ENCODE measurements around the gene UNKL.

UNKL gene

GRCh38 chr16:1393613-1394176 lies 20.8 kb downstream of the UNKL start:
- no peak for DNase-seq (ENCODE audit: low read depth)
- H3K4me3 ChIP-seq (ENCODE audit: low read depth, low read length) = no peak overlapping the region
- no peak for TF ChIP-seq CTCF (IDR thresholded peaks at IDR 0.05; ENCODE audit: control insufficient read depth, extremely low read depth, insufficient read depth)

- no peak for TF ChIP-seq CTCF (IDR thresholded peaks at IDR 0.05; ENCODE audit: control insufficient read depth, extremely low read depth, insufficient read depth)
- no peak overlapping the region for H3K4me3 ChIP-seq (ENCODE audit: low read depth, low read length)
- DNase-seq (ENCODE audit: low read depth) = no peak
Measured at GRCh38 chr16:1392826-1393225, 21.7 kb downstream of the UNKL start.

GRCh38 chr16:1390239-1390779 lies 24.2 kb downstream of the UNKL start:
- no peak for TF ChIP-seq CTCF (IDR thresholded peaks at IDR 0.05; ENCODE audit: control insufficient read depth, extremely low read depth, insufficient read depth)
- no peak for DNase-seq (ENCODE audit: low read depth)
- no peak overlapping the region for H3K4me3 ChIP-seq (ENCODE audit: low read depth, low read length)

GRCh38 chr16:1389762-1390161 lies 24.7 kb downstream of the UNKL start:
- H3K4me3 ChIP-seq (ENCODE audit: low read depth, low read length) = no peak overlapping the region
- no peak for TF ChIP-seq CTCF (IDR thresholded peaks at IDR 0.05; ENCODE audit: control insufficient read depth, extremely low read depth, insufficient read depth)
- no peak for DNase-seq (ENCODE audit: low read depth)

GRCh38 chr16:1387331-1387730 lies 27.2 kb downstream of the UNKL start:
- no peak overlapping the region for H3K4me3 ChIP-seq (ENCODE audit: low read depth, low read length)
- DNase-seq (ENCODE audit: low read depth) = no peak
- TF ChIP-seq CTCF (IDR thresholded peaks at IDR 0.05; ENCODE audit: control insufficient read depth, extremely low read depth, insufficient read depth) = no peak

- H3K4me3 ChIP-seq (ENCODE audit: low read depth, low read length) = no peak overlapping the region
- no peak for DNase-seq (ENCODE audit: low read depth)
- no peak for TF ChIP-seq CTCF (IDR thresholded peaks at IDR 0.05; ENCODE audit: control insufficient read depth, extremely low read depth, insufficient read depth)
Measured at GRCh38 chr16:1385232-1385631, 29.3 kb downstream of the UNKL start.

- no peak overlapping the region for H3K4me3 ChIP-seq (ENCODE audit: low read depth, low read length)
- no peak for DNase-seq (ENCODE audit: low read depth)
- no peak for TF ChIP-seq CTCF (IDR thresholded peaks at IDR 0.05; ENCODE audit: control insufficient read depth, extremely low read depth, insufficient read depth)
Measured at GRCh38 chr16:1383556-1383955, 30.9 kb downstream of the UNKL start.
